Activated effector memory CD4-positive, alpha-beta T cell treated with Interleukin-2 at 50 U/mL for 16 hours (primary cell): Measurements from ENCODE around the gene CYB5R2.
"Not testable (repeated sequence)": the region's sequence is repeated elsewhere in the genome, so short reads cannot be mapped to it uniquely, and the experiment has no call there.

Experiments used
- DNase-seq: peaks from one replicate; pipeline ENCODE4 v3.0.0-alpha.2; 2020

The CYB5R2 gene

DNA sequence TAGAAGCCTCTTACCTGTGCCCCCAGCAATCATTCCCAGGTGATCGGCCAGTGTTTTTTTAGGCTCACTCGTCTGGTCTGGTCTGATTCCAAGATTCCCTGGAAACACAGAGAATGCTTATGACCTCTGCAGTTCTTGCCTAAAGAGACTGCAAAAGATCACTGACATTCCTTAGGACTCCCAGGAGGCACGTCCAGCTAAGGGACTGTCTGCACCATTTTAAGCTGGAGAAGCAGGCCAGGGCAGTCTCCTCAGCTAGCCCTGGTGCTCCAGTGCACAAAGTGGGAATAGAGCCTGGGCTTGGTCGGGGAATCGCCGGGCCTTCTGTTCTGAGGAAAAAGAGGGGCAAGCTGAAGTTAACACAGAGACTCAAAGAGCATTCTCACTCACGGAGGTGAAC is 4.8 kb downstream of the CYB5R2 start:
- no peak for DNase-seq

DNA sequence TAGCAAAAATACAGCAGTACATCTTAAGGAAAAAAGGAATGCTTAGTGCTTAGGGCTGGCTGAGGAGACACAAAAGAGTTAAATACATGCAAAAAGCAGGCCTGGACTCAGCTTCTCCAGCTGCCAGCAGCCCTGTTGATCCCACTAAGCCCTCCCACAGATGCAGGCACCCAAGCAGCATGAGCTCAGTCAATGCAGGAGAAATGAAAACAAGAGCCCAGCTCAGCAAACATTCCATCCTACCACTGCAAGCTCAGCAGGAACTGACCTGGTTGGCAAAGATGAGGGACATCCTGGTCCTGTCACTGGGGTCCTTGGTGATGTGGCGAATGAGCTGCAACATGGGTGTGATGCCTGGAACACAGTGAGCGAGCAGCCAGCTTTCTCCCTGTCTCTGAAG is 5.8 kb downstream of the CYB5R2 start:
- no peak for DNase-seq

DNA sequence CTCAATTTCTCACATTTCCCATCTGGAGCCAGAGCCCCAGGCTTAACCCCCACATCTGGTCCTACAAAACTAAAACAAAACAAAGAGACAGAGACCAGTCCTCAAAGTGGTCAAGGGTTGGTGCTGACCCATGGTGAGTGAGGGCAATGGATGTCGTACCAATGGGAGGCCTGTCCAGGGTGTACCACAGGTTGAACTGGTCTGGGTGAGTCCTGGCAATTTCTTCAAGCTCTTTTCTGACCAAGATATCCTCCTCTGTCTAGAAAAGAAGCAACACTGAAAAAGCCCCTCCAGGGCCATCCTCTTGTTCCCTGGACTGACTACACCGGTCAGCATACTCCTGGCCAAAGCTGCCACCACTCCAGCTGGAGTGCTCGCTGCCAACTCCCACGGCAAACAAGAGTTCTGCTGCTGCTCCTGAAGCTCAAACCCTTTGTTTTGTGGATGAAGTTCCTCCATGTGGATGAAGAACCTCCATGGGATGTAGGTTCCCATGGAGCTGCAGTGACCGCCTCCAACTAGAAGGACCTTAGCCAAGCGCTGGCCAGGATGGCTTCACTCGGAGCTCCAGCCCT is 6.9 kb downstream of the CYB5R2 start:
- DNase-seq = no peak

DNA sequence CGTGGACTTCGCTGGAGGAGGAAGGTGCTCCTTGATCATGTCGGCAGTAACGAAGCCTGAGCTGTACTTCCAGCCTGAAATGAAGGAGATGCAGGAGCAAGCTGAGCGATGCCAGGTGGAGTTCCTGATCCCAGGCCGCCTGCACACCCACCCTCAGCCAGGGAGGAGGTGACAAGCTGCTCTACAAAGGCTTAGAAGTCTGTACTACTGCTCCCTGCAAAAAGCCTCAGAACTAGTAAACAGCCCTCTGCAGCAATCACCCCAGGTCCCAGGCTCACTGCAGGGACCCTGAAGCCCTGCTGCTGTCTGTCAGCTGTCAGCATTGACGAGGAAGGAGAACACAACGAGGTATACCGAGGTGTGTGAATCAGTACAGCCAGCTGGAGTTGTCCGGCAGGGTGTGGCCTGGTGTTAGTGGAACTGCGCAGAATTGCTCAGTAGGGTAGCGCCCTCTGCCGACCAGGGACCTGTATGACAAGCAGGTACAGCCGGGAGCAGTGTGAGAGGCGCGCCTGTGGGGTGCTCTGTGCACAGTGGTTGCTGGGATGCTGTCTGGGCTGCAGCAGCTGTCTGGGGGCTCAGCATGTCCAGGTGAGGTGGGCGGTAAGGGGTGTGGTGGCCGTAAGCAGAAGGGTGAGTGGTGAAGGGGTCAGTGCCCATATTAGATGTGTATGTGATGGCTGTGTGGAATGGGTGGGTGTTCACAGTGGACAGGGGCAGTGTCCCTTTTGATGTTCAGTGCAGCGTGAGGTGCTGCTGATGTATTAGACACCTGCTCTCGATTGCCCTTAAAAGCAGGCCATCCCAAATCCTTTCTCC is 7.6 kb downstream of the CYB5R2 start:
- peak; percentile 53 for DNase-seq

DNA sequence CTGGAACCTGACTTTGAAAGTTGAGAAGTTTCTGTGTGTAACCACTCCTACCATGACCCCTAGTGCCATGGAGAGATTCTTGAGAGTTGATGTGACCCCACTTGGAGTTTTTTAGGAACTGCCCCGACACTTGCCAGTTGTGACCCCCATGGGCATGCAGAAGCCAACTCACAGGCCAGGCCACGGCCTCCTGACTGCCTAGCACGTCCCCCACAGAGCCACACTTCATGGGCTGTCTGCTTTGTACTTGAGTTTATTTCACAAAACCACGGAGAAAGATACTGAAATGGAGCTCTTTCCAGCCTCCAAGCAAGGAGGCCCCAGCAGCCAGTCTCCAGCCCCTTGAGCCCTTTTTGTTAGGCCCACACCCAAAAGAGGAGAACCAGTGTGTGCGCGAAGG is 8.4 kb downstream of the CYB5R2 start:
- no peak for DNase-seq

DNA sequence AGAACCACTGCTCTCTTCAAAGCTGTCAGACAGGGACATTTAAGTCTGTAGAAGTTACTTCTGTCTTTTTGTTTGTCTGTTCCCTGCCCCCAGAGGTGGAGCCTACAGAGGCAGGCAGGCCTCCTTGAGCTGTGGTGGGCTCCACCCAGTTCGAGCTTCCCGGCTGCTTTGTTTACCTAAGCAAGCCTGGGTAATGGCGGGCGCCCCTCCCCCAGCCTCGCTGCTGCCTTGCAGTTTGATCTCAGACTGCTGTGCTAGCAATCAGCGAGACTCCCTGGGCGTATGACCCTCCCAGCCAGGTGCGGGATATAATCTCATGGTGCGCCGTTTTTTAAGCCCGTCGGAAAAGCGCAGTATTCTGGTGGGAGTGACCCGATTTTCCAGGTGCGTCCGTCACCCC is 9.8 kb downstream of the CYB5R2 start:
- not testable (repeated sequence) for DNase-seq

DNA sequence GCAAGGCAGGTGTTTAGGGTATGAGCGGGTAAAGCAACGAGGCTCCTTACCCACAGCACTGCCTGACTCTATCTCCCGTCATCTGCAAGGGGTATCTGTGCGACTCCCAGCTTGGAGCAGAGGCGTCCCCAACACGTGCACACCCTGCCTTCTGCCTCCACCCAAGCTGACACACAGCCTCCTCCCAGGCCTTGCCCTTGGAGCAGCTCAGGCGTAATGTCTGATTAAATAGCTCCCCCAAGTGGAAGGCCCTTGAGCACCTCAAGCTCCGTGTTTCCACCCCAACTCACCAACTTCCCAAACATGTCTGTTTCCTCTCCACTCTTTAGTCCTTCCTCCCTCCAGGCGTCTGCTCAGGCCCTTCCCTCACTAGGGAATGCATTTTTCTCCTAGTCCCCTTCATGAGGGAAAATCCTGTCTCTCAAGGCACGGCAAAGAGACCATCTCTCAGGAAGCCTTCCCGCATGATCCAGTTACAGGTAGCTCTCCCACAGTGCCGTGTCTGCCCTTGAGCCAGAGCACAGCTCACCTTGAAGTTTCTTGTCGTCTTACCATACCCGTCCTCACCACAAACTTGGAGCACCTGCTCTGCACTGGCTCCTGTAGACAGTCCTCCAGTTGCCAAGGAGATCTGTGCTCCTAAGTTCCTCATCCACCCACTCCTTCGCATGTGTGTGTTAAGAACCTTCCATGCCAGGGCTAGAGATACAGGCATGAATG is 15.8 kb downstream of the CYB5R2 start:
- DNase-seq = no peak

DNA sequence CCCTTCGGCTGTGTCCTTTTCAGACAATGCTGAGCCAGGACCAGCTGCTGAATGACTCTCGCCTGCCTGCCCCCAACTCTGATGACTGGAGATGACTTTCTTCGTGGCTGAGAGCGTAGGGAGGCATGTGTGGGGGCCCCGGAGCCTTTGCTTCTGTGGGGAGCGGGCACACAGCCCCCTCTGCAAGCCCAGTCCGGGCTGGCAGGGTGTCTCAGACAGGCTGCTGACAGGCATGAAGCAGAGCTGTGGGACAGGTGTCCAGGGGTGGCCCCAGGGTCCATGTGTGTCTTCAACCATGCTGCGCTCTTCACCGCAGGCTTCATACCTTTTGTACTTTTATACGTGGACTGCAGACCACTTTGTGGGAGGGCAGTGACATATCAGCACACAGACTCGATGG is 16.6 kb downstream of the CYB5R2 start:
- DNase-seq = no peak

DNA sequence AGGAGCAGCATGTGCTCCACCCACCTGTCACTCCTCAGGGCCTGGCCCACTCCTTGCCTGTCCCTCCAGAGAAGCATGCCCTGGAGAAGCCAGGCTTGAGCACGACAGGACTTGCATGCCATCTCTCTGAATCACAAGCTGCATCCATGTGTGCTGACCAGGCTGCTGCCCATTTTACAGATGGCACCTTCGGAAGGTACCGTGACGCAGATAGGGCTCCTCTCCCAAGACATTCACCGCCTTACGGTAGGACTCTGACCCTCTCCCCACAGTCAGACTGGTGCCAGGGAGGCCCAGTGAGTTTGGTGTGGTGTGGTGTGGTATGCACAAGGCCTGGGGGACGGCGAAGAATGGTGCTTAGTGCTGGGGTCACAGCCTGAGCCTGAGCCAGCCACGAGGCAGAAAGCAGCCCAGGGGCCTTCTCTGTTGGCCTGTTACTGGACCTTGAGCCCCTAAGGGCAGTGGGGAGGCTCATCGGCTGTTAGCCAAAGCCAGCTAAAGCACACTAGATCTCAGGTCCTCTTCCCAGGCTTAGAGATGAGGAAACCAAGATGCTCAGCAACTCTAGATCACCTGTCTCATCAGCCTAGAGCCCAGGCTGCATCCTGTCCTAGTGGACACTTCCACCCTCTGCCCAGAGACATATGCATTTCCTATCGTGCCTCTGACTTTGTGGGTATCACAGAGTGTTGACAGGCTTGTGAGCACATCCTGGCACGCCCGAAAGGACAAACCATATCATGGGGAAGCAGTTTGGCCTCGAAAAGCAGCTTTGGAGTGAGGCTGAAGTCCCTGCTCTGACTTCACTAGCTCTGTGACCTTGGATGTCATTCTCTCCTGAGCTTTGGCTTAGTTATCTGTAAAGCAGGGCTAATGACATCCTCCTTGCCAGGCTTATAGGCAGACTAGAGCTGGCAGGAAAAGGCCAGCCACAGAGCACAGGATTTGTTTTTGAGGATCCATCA is 17.8 kb downstream of the CYB5R2 start:
- no peak for DNase-seq

DNA sequence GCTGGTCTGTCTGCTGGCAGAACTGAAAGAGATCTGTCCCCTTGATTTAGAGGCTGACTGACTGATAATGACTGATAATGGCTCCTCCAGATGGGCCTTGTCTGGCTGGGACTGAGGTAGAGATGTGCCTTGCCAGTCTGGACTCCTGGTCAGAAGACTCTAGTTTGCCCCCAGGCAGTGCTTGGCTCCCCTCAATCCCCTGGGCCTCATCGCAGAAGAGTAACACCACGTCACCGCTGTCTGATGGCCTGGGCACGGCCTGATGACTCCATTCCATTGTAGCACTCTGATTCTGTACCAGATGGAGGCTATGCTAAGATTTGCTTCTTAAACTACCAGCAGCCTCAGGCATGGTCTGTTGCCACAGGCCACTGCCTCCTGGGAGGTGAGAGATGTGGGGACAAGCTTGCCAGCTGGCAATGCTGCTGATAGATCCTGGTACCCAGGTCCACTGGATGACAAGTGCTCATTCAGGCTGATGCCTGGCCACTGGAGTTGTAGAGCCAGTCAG is 19.1 kb downstream of the CYB5R2 start:
- DNase-seq = no peak

DNA sequence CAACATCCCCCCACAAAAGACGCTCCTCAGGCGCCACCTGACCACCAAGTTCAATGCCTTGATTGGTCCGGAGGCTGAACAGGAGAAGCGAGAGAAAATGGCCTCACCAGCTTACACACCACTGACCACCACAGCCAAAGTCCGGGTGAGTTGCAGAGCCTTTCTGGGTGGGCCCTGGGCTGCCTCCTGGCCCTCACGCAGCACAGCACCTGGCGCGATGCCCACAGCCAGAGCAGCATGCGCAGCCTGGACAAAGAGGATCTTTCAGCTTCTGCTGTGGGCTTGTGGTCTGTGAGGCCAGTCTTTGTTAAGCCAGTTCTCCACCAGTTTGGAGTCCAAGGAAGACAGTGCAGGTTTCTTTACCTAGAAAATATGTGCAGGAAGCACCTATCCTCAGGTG is 21.6 kb downstream of the CYB5R2 start:
- no peak for DNase-seq

DNA sequence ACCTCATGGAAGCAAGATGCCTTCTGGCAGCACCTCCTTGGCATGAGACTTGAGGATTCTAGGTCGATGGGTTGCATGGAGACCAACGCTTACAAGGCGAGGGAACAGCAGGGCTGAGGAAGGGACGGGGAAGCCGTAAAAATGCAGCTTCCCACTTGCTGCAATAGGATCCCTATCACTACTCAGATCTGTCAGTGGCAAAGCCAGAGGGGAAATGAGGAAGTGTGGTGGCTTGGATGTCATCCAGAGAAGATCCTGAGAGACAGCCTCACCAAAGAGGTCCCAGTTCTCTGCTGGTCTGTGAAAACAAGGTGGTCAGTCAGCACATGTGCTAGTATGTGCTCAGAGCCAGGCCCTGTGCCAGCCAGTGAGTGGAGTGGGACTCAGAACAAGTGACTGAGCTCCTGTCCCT is 22.2 kb downstream of the CYB5R2 start:
- DNase-seq = no peak

DNA sequence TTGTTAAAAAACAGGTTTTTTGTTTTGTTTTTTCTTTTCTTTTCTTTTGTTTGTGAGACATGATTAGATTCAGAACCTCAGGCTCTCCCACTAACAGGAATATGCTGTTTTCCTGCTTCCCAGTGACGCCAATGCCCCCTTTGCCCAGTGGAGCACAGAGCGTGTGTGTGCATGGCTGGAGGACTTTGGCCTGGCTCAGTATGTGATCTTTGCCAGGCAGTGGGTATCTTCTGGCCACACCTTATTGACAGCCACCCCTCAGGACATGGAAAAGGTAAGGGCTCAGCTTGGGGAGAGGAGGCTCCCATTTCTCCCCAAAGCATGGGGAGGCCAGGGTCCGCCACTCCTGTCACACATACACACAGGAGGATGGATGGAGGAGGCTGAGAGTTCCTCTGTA is 25.0 kb downstream of the CYB5R2 start:
- no peak for DNase-seq

DNA sequence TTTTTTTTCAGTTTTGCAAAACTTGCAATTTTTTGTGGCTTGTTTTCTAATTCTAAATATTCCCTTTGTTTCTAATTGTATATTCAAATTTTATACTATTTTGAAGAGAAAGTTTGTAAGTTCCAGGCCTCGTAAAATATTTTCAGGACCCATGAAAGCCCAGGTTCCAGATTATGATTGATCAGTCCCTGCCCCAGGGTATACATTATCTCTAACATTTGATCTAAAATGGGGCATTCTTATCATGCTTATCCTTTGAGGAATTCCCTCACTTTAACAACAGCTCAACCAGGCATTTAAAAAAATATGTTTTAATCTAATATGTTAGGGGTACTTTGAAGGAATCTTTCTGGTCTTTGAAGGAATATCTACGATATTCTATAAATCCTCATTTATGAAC is 26.4 kb downstream of the CYB5R2 start:
- no peak for DNase-seq

DNA sequence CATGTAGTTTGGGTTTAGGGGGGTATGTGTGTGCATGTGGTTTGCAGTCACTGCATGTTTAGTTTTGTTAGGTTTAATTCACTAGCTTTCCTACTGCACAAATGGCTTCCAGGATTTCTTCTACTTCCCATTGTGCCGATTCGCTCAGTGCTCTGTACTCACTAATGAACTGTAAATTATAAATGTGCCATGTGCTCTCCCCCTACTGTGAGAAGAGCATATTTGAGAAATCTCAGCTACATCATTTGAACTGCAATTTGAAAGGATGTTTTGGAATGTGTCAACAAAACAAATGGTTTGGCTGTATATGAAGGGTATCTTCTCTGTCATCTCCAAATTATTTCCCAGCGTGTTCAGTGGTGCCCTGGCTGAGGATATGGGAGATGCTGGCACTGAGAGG is 28.1 kb downstream of the CYB5R2 start:
- DNase-seq = no peak

DNA sequence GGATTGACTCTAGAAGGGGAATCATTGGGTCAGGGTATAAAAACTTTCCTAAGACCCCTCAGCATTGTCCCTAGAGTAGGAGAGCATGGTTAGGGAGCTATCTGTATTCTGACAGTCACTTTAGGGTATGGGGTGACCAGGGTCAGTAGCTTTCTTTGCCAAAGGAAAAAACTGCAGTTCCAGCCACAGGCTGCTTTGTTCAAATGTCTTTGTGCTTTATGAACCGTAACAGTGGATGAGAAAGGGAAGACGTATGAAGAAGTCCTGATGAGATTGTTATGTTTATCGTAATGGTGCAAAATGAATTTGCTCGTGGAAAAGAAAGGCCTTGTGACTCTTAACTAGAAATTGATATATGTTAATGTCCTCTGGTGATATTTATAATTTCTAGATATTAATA is 30.0 kb downstream of the CYB5R2 start:
- no peak for DNase-seq

DNA sequence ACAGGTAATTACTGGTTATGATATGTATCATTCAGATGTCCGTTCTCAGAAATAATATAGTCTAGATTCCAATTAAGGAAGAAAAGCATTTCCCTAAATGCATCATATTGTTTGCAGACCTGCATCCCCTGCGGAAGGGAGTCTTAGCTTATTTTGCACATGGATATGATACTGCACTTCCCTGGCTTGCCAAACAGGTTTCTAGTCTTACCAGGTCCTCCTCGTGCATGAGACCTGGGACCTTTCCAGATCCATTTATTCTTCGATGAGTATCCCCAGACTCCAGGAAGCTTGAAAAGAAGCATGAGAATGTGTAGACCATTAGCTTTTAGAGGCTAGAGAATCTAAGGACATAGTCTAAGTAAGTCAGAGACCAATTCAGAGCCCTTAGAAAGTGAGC is 30.6 kb downstream of the CYB5R2 start:
- no peak for DNase-seq

DNA sequence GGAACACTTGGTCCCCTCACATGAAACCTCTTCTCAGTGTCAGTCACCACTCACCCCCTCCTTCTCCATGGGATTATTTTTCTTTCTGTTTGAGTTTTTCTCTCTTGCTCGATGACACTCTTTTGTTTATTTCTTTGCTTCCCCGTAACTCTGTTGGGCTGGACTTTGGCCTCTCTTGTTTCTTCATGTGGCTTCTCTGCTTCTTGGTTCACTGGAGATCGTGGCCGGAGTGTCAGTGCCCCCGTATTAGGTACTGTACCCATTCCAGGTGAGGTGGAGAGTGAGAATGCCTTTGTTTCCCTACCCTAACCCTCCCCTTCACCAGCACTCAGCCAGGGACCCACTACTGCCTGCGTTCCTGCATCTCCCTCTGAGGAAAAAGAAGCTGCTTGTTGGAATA is 32.5 kb downstream of the CYB5R2 start:
- DNase-seq = no peak

DNA sequence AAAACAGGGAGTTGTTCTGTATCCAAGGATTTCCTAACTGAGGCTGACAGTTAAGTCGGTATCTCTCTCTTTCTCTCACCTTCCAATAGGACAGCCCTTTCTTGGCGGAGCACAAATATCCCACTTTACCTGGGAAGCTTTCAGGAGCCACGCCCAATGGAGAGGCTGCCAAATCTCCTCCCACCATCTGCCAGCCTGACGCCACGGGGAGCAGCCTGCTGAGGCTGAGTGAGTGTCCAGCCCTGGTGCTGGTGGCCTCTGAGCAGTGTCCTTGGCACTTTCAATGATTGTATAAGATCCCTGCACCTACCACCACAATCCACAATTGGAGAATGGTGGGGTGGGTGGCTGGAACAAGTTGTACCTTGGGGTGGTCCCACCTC is 33.7 kb downstream of the CYB5R2 start:
- DNase-seq = no peak

DNA sequence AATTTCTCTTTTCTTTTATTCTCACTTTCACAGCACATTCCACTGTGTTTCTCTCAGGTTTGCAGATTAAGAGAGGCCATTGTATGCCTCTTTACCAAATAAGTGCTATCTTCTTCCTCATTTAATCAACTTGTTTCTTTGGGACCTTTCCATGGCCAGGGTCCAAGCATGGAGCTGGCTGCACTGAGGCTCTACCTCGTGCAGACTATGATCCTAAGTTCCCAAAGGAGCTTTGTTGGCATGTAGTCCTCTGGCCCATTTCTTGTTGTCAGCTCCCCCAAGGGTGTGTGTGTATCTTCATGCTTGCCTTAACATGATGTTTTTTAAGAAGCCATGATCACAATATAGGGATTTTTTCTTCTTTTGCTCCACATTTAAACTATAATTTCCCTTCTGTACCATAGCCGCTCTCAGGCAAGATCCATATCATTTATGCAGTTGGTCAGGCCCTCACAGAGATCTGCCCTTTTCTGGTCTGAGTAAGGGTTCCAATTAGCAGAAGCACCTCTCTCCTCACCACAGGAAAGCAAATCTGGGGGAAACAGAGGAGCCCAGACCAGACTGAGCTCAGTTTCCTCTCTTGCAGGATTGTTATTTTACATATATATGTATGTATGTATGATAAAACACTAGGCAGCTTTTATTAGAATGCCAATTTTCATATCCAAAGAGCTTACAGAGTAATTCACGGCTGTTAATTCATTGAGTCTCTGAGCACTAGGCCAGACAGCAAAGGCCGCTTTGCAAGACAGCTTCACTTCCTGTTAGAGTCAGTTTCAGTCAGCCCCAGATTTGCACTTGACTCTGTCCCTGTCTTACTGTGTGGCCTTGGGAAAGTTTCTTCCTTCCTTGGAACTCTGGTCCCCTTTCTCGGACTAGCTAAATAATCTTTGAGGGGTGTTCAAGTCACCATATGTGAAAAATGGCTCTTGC is 34.3 kb downstream of the CYB5R2 start:
- no peak for DNase-seq

DNA sequence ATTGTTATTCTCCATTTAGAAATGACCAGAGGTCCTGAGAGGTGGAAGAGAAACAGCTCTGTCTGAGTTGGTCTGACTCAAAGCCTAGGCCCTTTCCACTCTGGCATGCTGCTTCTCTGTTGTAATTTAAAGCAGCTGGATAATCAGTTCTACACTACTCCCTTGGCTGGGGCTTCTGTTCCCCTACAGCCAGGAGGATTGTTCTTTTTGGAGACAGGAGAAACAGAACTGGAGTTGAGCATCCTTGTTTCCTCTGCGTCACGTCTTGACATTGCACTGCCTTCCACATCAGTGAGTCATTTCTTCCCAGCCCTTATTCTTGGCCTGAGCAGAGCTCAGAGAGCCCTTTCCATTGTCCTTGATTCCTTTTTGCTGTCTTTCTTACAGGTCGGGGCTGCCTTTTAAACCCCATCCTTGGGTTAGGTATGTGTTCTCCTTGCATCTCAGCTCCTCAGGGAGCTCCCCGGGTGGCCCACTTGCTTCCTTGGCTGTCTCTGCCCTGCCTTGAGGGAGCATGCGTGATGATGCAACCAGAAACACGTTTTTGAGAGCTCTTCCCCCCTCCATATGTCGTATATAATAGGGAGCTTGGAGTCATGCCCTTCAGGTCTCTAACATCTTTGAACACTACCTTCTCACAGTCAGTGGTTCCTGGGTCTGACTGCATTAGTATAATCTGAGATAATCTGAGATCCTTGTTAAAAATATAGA is 35.7 kb downstream of the CYB5R2 start:
- no peak for DNase-seq
